ENCODE measurements around the gene SYT1.

The SYT1 gene

GRCh38 chr12:78898416-78898815, 33.8 kb downstream of the SYT1 start:
- DNase-seq: no peak

DNA sequence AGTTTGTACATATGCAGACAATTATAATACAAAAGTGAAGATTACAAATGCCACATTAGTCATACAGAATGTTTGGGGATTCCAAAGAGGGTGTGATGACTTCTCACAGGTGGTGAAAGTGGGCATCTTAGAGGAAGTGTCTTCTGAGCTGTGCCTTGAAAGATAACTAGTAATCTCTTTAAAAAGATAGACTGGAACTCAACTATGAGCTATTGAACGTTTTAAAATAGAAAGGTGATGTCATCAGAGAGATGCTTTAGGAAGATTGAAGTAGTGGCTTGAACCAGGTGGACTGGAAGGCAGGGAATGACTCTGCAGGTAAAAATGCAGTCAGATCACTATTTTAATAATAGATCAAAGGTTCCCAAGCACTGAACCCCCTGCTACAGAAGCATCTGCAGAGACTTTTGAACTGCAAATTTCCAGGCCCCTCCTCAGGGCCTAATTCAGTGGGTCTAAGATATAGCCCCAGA, 50.3 kb downstream of the SYT1 start:
- DNase-seq: no peak

DNA sequence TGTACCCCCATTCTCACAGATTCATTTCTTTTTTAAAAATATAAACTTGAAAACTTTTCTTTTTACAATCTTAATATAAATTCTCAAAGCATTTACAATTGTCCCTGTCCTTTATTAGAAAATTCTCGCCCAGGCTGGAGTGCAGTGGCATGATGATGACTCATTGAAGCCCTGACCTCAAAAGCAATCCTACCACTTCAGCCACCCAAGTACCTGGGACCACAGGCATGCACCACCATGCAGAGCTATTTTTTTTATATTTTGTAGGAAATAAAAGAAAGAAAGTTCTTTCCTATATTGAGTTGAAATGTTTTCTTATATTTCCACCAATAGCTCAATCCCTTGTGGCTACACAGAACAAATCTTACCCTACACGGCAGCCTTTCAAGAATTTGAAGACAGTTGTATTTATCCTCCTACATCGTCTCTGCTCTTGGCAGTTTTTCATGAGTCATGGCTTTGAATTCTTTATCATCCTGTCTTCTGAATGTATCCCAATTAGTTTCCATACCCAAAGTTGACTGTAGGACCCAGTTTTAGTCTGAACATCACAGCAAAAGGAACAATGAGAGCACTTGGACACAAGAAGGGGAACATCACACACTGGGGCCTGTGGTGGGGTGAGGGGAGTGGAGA, 52.4 kb downstream of the SYT1 start:
- DNase-seq: no peak

- no peak for DNase-seq
Observed at GRCh38 chr12:78917513-78917912, 52.9 kb downstream of the SYT1 start.

DNA sequence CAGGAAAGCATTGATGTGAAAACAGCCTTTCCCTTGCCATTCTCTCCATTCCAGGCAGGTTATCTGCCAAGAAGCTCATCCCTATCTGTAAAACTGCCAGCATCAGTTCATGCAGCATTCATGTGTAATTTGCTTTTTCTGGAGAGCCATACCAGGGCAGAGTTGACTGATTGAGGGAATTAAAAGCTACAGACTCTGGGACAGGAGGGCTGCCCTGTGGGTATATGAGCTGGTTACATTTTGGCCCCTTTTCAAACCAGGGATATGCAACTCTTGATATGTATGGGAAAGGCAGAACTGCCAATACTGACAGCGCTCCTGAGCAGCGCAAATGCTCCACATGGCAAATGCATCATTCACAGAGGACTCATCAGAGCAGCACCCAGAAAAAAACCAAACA, 53.7 kb downstream of the SYT1 start:
- no peak for DNase-seq

DNA sequence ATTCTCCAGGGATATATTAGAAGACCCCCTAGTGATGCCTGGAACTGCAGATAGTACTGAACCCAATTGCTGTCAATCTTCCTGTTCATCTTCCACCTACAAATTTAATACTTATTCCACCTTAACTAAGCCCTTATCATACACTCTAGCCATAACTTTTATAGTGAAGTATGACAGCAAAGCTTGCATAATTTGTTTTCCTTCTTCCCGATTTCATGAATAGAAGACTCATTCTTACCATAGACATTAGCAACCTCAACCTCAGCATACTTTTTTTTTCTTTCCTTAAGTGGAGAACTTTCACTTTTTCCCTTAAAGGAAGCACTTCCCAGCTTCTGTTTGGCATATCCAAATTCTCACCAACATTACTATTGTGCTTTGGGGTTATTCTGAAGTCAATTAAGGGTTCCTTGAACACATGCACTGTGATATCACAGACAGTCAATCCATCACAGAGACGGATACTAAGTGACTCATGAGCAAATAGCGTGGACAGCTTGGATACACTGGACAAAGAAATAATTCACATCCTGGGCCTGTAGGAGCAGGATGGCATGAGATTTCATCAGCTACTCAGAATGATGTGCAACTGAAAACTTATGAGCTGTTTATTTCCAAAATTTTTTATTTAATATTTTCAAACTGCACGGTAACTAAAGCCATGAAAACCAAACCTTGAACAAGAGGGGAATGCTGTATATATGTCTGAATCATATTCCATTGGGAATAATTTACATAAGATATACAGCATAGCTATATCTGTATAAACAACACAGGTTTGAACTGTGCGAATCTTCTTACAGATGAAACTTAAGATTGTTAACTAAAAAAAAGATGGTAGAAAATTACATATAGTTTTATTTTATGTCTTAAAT, 63.9 kb downstream of the SYT1 start:
- no peak for DNase-seq

DNA sequence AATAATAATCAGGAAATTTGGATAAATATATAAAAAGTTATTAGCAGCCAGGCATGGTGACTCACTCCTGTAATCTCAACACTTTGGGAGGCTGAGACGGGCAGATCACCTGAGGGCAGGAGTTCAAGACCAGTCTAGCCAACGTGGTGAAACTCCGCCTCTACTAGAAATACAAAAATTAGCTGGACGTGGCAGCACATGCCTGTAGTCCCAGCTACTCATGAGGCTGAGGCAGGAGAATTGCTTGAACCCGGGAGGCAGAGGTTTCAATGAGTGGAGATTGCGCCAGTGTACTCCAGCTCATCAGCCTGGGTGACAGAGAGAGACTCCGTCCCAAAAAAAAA, 64.5 kb downstream of the SYT1 start:
- no peak for DNase-seq

DNA sequence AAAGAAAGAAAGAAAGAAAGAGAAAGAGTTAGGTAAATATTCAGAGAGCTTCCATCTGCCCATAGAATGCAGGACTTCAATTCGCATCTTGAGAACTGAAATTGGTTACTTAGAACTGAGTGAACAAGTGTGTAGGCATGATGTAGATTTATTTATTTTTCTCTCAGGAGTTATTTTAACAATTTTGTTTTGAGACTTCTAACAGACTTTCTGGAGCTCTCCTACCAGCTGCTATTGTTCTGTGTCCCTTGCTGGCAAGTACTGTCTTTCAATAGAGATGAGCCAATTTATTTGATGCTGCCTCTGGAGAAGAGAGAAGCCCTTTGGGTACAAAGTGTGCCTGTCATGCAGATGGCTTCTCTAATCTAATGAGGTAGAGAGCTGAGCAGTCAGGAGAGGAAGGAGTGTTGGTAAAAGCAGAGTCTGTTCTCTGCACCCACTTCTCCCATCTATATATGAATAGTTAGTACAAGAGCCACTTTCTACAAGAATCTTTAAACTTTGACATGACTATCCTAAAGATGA, 67.0 kb downstream of the SYT1 start:
- DNase-seq: no peak

DNA sequence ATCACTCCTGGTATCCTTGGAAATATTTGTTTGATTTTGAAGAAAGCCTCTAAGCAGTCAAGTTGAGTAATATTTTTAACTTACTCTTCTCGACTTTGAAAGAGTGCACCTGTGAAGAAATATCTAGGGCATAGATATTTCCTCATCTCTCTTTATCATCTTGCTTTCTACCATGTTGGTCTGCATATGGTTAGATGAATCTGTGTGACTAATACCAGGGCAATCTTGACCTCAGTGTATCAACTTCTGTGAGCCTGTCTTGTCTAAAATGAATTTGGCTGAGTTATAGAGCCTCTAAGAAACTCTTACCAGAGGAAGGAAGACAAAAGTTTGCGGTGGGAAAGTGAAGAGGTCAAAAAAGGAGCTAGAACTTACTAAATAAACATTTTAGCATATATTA, 68.4 kb downstream of the SYT1 start:
- DNase-seq: no peak

DNA sequence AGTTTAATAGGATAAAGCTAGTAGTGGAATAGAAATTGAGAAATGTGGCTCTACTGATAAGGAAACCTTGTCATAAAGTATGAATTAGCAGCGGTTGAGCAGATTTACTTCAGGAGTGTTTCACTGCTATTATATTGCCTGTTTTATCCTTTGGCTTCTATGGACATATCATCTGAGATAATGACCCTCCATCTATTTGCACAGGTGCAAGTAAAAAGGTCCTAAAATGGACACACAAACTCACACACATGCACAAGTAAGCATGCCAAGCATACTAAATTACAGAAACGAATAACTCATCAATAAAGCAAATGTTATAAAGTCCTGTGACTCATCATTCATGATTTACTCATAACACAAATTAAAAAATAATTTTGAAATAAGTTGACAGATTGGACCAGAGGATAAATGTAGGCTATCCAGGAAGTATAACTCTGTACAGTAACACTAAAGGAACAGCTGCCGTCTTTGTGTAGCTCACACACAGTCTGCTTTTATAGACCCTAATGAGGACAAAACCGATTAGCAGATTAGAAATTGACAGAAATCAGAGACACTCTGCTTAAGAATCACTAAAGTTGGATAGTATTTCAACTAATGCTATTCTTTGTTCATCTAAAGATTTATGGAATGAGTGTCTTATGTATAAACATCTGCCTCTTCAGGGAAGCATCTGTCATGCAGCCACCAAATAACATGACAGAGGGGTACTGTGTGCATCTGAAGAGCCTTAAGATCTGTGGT, 73.9 kb downstream of the SYT1 start:
- DNase-seq: no peak

- DNase-seq: no peak
Observed at GRCh38 chr12:78949532-78949931, 85.0 kb downstream of the SYT1 start.

DNA sequence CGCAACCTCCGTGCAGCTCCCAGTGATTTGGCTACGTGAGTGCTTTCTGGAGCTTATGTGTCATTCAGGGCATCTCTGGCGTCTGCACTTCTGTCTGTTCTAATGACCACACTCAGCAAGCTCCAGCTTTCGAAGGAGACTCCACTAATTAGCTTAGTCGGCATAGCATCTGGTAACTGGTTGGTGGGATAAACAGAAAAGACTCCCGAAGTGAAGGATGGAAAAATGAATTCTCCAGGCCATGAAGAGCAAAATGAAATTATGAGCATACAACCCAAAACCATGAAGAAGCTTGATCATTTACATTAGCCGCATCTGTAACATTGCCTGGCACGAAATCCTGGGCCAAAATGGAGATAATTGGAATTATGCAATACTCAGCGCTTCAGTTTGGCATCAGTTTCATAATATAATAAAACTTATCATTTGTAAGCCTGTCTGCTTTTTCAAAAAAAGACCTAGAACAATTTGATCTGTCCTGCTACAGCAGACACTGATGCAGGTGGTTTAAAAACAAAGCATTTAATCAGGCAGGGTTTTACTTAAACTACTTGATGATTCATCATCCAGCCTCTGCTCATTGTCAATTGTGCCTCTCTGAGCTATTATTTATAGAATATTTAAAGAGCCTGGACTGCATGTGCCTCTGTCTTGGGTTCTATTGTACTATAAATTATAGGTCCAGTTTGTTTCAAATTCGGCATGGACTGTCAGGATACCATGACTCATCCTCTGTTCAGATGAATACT, 87.4 kb downstream of the SYT1 start:
- DNase-seq: no peak

DNA sequence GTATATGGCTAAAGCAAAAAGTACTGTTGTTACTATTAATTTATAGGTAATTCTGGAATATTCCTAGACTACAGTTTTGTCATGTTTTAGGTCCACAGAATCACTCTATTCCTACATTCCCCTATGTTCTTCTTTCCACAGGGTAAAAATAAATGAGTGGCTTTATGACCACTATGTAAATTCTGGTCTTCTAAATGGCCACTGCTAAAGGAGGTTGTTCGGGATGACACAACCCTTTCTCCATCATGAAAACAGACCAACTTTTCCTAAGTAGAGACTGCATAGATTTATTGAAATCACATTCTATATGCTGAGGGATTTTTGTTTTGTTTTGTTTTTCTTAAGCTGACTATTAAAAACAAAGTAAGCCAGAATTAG, 88.0 kb downstream of the SYT1 start:
- DNase-seq: no peak

GRCh38 chr12:78958941-78959340, 94.4 kb downstream of the SYT1 start:
- DNase-seq: no peak

DNA sequence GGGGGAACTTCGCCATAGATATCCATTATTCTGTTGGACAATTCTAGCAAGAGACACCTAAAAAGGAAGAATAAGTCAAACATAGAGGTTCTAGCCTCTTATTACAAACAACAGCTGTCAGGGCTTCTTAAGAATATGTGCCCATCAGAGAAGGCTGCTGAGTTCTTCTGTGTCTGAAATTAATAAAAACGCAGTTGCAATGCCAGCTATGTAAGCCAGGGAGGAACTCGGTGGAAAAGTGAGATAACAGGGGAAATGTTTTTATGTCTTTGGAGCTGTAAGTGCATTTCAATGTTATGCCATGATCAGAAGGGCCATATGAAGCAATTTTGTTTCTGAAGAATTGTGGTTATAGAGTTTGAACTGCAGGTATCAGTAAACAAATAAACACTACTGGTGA, 95.0 kb downstream of the SYT1 start:
- no peak for DNase-seq

- DNase-seq: no peak
Observed at GRCh38 chr12:78961171-78961570, 96.6 kb downstream of the SYT1 start.

DNA sequence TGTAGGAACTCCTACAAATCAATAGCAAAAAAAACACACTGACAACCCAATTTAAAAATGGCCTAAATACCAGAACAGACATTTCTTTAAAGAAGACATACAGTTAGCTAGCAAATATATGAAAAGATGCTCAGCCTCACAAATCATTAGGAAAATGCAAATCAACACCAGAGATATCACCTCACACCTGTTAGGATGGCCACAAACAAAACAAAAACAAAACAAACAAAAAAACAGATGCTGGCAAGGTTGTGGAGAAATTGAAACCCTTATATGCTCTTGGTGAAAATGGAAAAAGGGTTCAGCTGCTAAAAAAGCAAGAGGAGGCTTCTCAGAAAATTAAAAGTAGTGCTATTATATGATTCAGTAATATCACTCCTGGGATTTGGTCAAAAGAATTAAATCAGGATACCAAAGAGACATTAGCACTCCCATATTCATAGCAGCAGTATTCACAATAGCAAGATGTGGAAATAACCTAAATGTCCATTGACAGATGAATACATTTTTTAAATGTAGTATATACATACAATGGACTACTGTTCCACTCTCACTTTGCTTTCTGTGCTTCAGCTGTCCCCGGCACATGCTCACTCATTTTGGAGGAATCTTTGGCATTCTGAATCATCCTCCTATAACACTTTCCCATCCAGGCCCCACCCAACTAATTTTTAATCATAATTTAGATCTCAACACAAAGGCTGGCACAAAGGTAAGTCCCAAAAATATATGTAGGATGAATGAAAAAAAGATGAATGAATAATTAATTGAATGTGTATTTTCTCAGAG, 99.1 kb downstream of the SYT1 start:
- no peak for DNase-seq

DNA sequence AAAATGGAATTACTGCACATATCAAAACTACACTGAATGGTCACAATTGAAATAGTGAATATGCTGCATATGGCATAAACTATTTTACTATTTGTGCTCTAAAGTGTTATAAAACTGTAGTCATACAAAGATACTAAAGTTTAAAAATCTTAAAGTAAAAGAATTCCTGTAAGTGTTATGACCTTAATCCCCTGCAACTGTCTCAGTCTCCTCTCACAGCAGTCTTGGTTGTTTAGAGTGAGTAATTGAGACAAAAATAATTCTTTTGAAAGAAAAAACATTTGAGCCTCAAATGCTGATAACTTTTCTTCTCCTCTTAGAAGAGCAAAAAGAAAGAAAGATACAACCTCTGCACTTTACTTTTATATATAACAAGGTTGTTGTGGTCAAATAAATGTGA, 99.9 kb downstream of the SYT1 start:
- DNase-seq: no peak

DNA sequence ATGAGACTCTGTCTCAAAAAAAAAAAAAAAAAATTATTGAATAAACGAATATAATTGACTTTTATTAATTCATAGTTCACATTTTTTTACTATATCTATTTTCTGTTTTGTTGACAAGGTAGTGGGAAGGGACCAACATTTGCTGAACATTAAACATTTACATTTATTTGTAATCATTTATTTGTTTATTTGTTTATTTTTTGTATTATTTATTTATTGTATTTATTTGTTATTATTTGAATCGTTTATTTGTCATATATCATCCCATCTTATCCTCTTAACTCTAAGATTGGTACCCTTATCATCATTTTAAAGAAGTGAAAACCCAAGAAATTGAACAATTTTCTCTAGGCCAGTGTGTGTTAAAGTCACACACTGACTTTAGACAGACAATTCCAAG, 101.5 kb downstream of the SYT1 start:
- no peak for DNase-seq

DNA sequence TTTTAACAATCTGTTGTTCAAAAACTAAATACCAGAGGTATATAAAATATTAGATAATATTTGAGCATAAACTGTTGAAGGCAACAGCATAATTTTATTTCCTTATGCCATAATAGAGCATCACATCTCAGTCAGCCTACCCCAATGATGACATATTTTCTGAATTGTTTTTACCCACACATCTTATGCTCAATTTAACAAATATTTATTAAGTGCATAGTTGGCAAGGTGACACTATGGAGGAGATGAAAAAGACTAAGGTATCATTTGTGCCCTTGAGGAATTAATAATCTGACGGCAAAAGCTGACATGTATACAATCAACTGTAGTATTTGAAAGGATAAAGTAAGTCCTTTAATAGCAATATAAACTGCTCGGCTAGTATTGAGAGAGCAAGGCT, 102.4 kb downstream of the SYT1 start:
- no peak for DNase-seq

DNA sequence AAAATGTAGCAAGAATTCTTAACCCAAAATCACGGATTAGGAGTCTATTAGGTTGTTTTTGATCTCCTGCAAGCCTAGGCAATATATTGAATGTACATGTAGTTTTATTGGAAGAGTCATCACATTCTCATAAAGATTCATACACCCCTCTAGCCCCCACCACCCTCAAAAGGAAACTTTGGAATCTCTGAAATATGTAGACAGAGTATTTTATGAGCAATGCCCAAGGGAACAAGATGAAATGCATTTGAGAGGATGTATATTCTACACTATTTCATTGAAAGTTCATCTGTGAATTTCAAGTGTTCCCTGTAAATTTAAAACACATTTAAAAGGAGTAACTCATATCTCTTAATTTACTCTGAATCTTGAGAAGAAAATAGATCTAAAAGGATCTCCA, 103.7 kb downstream of the SYT1 start:
- DNase-seq: no peak

DNA sequence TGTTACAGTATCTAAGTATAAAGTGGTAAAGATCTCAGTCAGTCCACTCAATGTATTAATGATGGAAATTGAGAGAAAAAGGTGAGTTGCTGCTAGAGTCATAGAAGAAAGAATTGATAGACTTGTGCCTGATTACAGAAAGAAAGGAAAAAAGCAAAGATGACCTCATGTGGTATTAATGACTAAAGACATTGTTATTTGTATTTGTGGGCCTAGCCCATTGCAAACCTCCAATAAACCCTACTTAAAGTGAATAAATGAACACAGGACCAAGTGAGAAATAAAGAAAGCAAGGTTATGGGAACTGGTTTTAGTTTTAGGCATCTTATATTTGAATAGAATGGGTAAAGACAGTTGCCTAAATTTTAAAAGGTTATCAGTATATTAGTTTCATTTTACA, 105.5 kb downstream of the SYT1 start:
- DNase-seq: no peak

Data from T-helper 2 cell (primary cell).